Right lung (tissue), 5 donors: ENCODE results near the gene ACAD9. TPM values are rescaled to one million over a fixed set of nuclear protein-coding genes. Genes with fewer than 3 reads are reported as not detected.

ENCODE experiments used
- DNase-seq, 2 donors: peaks; one replicate each; pipeline ENCODE4 v3.0.0-alpha.2; 2013
- polyA plus RNA-seq, 5 donors: library from polyadenylated mRNA; unstranded; fragments of 120-200 nt; gene quantifications; one replicate each; pipeline versions ENCODE4 v1.2.1 to v1.2.3, GENCODE V29; 2013; ENCODE audit warnings: inconsistent platforms in 1 of 5, low replicate concordance in 1 of 5; ENCODE audit not compliant: insufficient read length in 5 of 5, insufficient read depth in 1 of 5

ACAD9 gene
- polyA plus RNA-seq, 5 donors = 36.8 to 43.7 (median 38.7) TPM

DNA sequence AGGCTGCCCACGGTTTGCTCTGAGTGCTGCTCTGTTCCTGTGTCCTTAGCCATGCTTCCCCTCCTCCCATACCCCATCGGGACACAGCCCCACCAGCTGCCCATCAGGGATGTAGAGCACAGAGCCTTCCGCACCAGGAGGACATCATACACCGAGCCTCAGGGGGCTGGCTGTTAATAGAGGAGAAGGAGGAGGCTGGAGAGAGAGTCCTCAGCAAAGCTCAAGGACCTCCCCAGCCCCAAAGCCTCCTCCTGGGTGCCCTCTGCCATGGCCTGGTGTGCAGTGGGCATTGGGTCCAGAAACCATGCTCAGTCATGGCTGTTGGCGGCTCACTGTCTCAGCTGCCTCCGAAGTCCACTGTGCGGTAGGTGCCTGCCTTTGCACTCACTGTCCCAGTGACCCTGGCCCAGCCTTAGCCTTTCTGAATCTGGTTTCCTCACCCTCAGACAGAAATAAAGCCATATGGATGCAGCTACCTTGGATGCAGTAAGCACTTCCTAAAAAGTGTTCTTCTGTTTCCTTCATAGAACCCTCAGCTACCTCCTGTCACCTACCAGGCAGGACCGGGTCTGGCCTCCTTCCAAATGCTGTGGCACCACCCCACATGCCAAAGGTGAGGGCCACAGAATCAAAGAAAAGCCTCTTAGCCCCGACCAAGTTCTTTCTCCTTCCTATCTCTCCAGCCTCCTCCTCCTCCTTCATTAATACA is 53.9 kb downstream of the ACAD9 start:
- no peak for DNase-seq

DNA sequence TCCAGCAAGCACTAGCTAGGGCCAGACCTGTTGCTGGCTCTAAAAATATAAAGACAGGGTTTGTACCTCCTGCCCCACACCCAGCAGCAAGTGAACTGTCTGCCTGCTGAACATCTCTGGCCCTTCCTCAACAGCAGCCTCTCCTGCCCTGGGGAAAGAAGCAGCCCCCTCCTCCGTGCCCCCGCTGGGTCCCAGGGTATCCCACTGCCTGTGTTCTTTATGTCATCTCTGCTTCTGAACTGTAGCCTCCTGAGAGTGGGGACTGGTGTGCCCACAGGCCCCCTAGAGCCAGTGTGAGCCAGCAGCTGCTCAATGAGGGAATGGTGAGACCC is 54.5 kb downstream of the ACAD9 start:
- no peak for DNase-seq

GRCh38 chr3:128935922-128936321 is 56.5 kb downstream of the ACAD9 start:
- DNase-seq = no peak

GRCh38 chr3:128936341-128936740 is 56.9 kb downstream of the ACAD9 start:
- no peak for DNase-seq

DNA sequence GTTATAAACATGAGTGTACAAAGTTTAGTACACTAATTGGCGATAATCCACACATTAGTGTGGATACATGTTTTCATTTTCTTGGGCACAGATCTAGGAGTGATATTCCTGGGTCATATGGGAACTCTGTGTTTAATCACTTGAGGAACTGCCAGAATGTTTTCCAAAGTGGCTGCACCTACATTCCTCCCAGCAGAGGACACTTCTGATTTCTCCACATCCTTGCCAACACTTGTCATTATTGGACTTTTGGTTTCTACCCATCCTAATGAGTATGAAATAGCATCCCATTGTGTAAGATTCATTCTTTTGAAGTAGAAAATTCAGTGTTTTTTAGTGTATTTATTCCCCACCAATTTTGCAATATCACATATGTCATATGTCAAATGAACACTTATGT is 60.8 kb downstream of the ACAD9 start:
- no peak for DNase-seq

DNA sequence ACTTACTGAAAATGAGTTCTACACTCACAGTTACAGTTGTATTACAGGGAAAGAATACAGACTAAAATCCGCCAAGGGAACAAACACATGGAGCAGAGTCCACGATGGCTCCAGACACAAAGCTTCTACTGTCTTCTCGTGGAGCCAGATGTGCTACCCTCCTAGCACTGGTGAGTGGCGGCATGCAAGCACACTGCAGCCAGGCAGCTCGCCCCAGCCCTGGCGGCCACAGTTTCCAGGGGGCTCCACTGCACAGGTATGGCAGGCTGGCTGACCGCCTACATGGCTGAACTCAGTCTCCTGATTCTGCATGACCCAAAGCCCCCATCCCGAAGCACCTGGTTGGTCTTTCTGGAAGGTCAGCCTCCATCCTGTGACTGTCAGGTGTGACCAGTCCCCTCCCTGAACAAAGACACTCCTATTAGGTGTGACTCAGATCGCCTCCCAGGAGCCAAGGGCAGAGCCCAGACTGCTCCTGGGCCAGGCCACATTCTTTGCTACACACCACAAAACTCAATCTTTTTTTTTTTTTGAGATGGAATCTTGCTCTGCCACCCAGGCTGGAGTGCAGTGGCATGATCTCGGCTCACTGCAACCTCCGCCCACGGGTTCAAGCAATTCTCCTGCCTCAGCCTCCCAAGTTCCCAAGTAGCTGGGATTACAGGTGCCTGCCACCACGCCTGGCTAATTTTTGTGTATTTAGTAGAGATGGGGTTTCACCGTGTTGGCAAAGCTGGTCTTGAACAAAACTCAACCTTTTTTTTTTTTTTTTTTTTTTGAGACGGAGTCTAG is 62.9 kb downstream of the ACAD9 start:
- no peak for DNase-seq

DNA sequence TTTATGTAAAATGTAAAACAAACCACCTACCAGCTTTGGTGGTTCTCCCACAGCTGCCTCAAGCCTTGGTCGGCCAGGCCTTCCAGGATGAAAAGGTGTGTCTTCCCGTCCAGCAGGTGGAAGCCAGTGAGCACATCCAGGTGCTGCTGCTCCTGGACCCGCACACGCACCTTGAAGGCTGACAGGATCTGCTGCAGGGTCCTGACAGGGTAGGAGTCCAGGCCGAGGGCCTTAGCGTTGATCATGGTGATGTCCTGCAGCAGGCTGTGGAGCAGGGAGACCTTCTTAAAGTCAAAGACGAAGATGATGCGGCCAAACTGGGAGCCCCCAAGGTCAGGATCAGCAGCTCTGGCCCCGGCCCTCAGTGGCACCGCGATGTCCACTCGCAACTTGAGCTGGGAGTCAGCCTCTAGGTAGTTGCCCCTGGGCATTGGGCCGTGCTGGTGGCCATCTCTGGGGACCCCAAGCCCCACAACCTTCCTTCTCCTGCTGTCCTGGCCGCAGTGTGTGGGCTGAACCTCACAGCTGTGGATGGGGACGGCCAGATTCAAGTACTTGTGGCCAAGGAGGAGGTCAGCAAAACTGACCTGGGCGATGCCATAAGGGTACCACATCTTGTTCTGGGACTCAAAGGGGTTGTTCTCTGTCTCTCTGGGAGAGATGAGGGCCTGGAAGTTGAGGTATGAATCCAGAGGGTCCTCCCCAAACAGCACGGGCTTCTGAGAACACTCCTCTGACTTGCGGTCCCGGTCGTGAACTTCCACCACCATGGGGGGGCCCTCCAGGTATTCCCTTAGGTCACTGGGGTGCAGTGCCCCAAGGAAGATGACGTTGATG is 65.8 kb downstream of the ACAD9 start:
- DNase-seq = no peak

- DNase-seq = no peak
Measured at GRCh38 chr3:128945878-128946175, 66.4 kb downstream of the ACAD9 start.

- no peak for DNase-seq
Measured at GRCh38 chr3:128946411-128946810, 67.0 kb downstream of the ACAD9 start.

- no peak for DNase-seq
Measured at GRCh38 chr3:128949158-128949557, 69.7 kb downstream of the ACAD9 start.

- DNase-seq = no peak
Measured at GRCh38 chr3:128950223-128950938, 71.0 kb downstream of the ACAD9 start.

DNA sequence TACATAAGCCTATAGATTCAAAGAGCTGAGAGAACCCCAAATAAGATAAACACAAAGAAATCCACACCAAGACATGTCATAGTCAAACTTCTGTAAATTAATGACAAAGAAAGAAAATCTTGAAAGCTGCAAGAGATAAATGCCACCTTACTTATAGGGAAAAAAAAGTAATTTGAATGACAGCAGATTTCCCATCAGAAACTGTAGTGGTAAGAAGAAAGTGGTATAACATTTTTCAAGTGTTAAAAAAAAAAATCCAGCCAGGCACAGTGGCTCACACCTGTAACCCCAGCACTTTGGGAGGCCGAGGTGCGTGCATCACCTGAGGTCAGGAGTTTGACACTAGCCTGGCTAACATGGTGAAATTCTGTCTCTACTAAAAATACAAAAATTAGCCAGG is 77.0 kb downstream of the ACAD9 start:
- no peak for DNase-seq

Other genes starting within 250 kb of the ACAD9 start
- 100 to 1,000 TPM; 141 to 153 (median 152) TPM for gene RPN1, start 228.8 kb upstream of the ACAD9 start, polyA plus RNA-seq
- 100 to 1,000 TPM; 187 to 215 (median 204) TPM for gene RAB7A, start 153.4 kb upstream of the ACAD9 start, polyA plus RNA-seq
- 1 to 10 TPM; 2.6 to 4.2 (median 4.0) TPM for gene CFAP92, start 114.5 kb downstream of the ACAD9 start, polyA plus RNA-seq
- 10 to 100 TPM in 4 of 5 donors, 1 to 10 TPM in 1; 9.0 to 18.0 (median 12.4) TPM for gene EFCC1, start 121.7 kb downstream of the ACAD9 start, polyA plus RNA-seq
- 1 to 10 TPM; 1.7 to 3.3 (median 2.4) TPM for gene GP9, start 181.2 kb downstream of the ACAD9 start, polyA plus RNA-seq
- gene RAB43, start 242.2 kb downstream of the ACAD9 start, polyA plus RNA-seq = 10 to 100 TPM in 1 of 5 donors, 1 to 10 TPM in 4; 5.1 to 12.8 (median 9.3) TPM